NB4 (cell line): ENCODE data around the gene AFF3.

ENCODE experiments used
- CTCF ChIP-seq: IDR thresholded peaks from one replicate; pipeline ENCODE4 v1.5.1; 2012; ENCODE audit warnings: low read depth, low read length
- POLR2A ChIP-seq: IDR thresholded peaks from 2 replicates; pipeline ENCODE4 v1.6.1; 2011; ENCODE audit warnings: mild to moderate bottlenecking; ENCODE audit not compliant: insufficient read length; ENCODE audit errors: extremely low read depth

DNA sequence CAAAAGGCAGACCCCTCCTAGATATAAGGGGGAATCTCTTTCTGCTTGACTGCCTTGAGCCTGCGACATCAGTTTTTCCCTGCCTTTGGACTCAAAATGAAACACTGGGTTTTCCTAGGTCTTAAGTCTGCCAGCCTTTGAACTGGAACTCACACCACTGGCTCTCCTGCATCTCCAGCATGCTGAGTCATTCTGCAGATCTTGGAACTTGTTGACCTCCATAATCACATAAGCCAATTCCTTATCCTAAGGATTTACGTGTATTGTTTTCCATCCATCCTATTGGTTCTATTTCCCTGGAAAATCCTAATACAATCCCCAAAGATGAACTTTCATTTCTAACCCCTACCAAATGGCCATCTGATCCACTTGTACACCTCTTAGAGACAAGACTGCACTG, 88.0 kb downstream of the AFF3 start:
- TF ChIP-seq CTCF (no peak), POLR2A (no peak)
